Pancreas (tissue), 10 donors: Measurements from ENCODE around the gene MYO3A. TPM values are rescaled to one million over a fixed set of nuclear protein-coding genes. Genes with fewer than 3 reads are reported as not detected.

Experiments
- ATAC-seq, 4 donors: fragments of 200-7000 bp; cut with Tn5 transposase; one replicate each; pipeline versions ENCODE4 v1.8.0 to v1.9.1; 2020; ENCODE audit warnings: mild to moderate bottlenecking in 4 of 4, moderate library complexity in 4 of 4
- DNase-seq, 6 donors: peaks; one replicate each; pipeline ENCODE4 v3.0.0-alpha.2; 2020
- FAIRE-seq: peaks from 2 replicates; lab custom pipeline; 2012; peaks lifted over from hg19 to GRCh38; lab: Jason Lieb, UNC
- H3K27ac ChIP-seq, 4 donors: fragments of 200-600 bp; sonication (generic); 1 replicate in 3 of 4; 2 replicates in 1 of 4; pipeline versions ENCODE4 v1.5.0 to v1.8.0; 2020
- H3K27me3 ChIP-seq, 4 donors: fragments of 200-600 bp; one replicate each; pipeline ENCODE4 v1.8.0; 2021
- H3K36me3 ChIP-seq, 3 donors: fragments of 200-600 bp; sonication (generic) in 1 of 3; one replicate each; pipeline versions ENCODE4 v1.5.0 to v1.8.0; 2020 to 2021
- H3K4me1 ChIP-seq, 3 donors: fragments of 200-600 bp; one replicate each; pipeline ENCODE4 v1.8.0; 2021
- H3K4me3 ChIP-seq, 4 donors: fragments of 200-600 bp; sonication (generic) in 2 of 4; one replicate each; pipeline versions ENCODE4 v1.5.0 to v1.8.0; 2020 to 2021
- H3K9me3 ChIP-seq, 4 donors: fragments of 200-600 bp; one replicate each; pipeline ENCODE4 v1.8.0; 2021
- WGBS, 2 donors: extraction: QIAGEN DNeasy Blood & Tissue Kit; methylation state at CpG; one replicate each; pipeline ENCODE4 v1.1.7; 2013; 5-methylcytosine and 5-hydroxymethylcytosine counted together
- intact Hi-C, 3 donors: fragments of 100-400 bp; cut with DNase I; formaldehyde crosslinking; loops; one replicate each; pipeline versions ENCODE4 v1.11.1 to v1.14.2; 2022
- polyA plus RNA-seq, 2 donors: library from polyadenylated mRNA; stranded (reverse); fragments of 200-250 nt; gene quantifications; one replicate each; pipeline ENCODE4 v1.2.3, GENCODE V29; 2013
- total RNA-seq, 6 donors: library from RNA; stranded (reverse); fragmentation: NEBNext Ultra II Directional in 4 of 6; extraction: Animal tissue kit (Norgen Biotek cat#: 25700) in 4 of 6; gene quantifications; one replicate each; pipeline versions ENCODE4 v1.2.1 to v1.2.4, GENCODE V29; 2021 to 2023
- TF ChIP-seq, protein P1 (sequence below), 4 donors: fragments of 200-600 bp; sonication (generic) in 3 of 4; IDR thresholded peaks; one replicate each; pipeline versions ENCODE4 v1.5.0 to v1.8.0; 2021; ENCODE audit warnings: antibody characterized with exemption in 4 of 4
- donor health status: healthy with polysubstance abuse.
- donor health status: DM: no; HTN: no; CAD: no; lungs with moderate emphysema.
- donor health status: DM: no; HTN: no; CAD: no.
- donor health status: control.
- donor health status: control.
- donor health status: Bipolar disorder and iron deficiency.
- donor health status: DM: yes; HTN: yes; CAD: no.
- donor health status: DM: no; HTN: no; CAD: no.
- donor health status: DM: no; HTN: no; CAD: no.
- donor health status: DM: yes; HTN: yes; CAD: no.

The MYO3A gene
- total and polyA plus RNA-seq, 8 donors, result 0.85 to 14.3 (median 1.9) TPM

DNA sequence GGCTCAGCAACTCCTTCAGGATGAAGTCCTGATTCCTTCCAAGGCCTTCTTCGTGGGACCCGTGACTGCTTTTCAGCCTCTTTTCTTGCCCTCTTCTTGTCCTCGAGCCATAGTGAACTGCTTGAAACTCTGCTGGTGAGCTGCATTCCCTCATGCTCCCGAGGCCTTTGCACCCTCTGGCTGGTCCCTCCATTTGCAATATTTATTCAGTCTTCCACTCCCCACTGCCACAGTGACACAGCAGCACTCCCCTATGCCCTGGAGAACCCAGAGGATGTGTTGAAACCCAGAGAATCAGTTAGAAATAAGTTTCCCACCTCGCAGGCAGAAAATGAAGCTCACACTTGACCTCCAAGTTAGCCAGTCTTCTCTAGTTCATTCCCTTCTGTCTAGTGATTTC is 260.2 kb downstream of the MYO3A start:
- H3K4me3 ChIP-seq, result no peak overlapping the region
- H3K4me1 ChIP-seq, result no peaks in the 10 kb centered on the region
- intact Hi-C loops, result no loop called here
- no peaks in the 10 kb centered on the region for H3K27me3 ChIP-seq
- TF ChIP-seq, protein P1, sequence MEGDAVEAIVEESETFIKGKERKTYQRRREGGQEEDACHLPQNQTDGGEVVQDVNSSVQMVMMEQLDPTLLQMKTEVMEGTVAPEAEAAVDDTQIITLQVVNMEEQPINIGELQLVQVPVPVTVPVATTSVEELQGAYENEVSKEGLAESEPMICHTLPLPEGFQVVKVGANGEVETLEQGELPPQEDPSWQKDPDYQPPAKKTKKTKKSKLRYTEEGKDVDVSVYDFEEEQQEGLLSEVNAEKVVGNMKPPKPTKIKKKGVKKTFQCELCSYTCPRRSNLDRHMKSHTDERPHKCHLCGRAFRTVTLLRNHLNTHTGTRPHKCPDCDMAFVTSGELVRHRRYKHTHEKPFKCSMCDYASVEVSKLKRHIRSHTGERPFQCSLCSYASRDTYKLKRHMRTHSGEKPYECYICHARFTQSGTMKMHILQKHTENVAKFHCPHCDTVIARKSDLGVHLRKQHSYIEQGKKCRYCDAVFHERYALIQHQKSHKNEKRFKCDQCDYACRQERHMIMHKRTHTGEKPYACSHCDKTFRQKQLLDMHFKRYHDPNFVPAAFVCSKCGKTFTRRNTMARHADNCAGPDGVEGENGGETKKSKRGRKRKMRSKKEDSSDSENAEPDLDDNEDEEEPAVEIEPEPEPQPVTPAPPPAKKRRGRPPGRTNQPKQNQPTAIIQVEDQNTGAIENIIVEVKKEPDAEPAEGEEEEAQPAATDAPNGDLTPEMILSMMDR (IDR thresholded peaks at IDR 0.05), result no peak
- 42 to 70% methylated on average over 5 of the region's 5 CpGs for WGBS, 2 donors
- no peaks in the 10 kb centered on the region for H3K36me3 ChIP-seq
- no peak overlapping the region for H3K27ac ChIP-seq
- DNase-seq, result no peak
- no peak for FAIRE-seq
- ATAC-seq, result no peak
- no peaks in the 10 kb centered on the region for H3K9me3 ChIP-seq

DNA sequence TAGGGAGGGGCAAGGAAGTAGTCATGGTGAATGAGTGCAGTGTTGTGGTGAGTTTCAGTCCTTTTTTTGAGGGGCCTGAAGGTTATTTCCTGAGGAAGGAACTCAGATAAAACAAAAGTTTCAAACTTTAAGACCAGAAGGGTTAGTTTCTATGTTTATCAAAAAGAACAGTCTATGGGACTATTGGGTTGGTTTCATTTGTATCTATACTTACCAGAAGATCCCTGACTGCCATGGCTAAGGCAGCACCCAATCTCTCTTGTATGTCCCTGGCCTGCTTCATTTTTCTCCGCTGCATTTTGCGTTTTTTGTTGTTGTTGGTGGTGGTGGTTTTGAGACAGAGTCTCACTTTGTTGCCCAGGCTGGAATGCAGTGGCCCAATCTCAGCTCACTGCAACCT is 263.2 kb downstream of the MYO3A start:
- intact Hi-C loops, result no loop called here
- TF ChIP-seq, protein P1 (IDR thresholded peaks at IDR 0.05), result no peak
- Histone ChIP-seq H3K9me3 (no peaks in the 10 kb centered on the region), H3K27me3 (no peaks in the 10 kb centered on the region), H3K4me1 (no peaks in the 10 kb centered on the region), H3K36me3 (no peaks in the 10 kb centered on the region), H3K4me3 (no peak overlapping the region), H3K27ac (no peak overlapping the region)
- whole genome bisulfite sequencing, 2 donors, result 76 to 92% methylated on average over 2 of the region's 2 CpGs
- no peak for DNase-seq
- no peak for ATAC-seq
- no peak for FAIRE-seq

DNA sequence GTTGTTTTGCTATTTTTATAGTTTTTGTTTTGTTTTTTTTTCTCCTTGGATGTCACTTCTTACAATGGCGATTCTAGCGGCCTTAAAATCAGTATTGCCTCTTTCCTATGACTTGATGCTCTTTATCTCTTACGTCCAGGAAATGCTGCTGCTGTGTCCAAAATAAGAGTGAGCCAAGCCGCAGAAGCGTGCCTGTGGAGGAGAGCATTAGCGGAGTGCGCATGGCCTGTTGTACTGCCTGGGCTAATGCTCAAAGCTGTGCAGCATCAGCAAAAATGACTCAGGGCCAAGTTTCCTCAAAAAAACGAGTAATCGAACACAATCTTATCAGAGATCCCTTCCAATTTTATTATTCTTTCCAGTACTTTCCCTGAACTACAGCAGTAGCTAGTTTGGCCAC is 264.1 kb downstream of the MYO3A start:
- no peak for FAIRE-seq
- no peaks in the 10 kb centered on the region for H3K9me3 ChIP-seq
- 75 to 82% methylated on average over 9 of the region's 9 CpGs for WGBS, 2 donors

DNA sequence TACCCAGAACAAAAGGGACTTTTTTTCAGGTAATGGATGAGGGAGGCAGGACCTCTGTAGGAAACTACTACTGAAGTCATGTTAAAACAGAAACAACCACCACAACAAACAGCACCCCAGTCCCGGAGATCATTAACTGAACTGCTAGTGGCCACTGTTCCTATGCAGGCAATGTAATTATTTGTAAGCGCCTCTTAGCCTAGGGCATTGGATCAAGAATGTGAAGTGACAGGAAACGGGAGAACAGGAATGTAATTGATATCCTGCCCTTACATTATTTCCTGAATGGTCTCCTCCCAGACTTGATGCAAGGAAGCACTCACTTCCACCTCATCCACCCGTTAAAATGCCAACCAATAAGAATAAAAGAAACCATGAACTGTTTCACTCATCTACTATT is 265.8 kb downstream of the MYO3A start:
- TF ChIP-seq, protein P1 (IDR thresholded peaks at IDR 0.05), result no peak
- DNase-seq (no peak), FAIRE-seq (no peak), ATAC-seq (no peak)
- no peaks in the 10 kb centered on the region for H3K4me1 ChIP-seq
- H3K27me3 ChIP-seq, result no peaks in the 10 kb centered on the region
- H3K27ac ChIP-seq, result no peak overlapping the region
- H3K4me3 ChIP-seq, result no peak overlapping the region
- WGBS, 2 donors, result 43 to 48% methylated on average over 4 of the region's 4 CpGs
- H3K9me3 ChIP-seq, result no peaks in the 10 kb centered on the region
- no peaks in the 10 kb centered on the region for H3K36me3 ChIP-seq
- intact Hi-C loops, result no loop called here

More for the DNA sequence above, 264.1 kb downstream of the MYO3A start:
- Histone ChIP-seq H3K4me1 (no peaks in the 10 kb centered on the region), H3K4me3 (no peak overlapping the region), H3K36me3 (no peaks in the 10 kb centered on the region), H3K27me3 (no peaks in the 10 kb centered on the region), H3K27ac (no peak overlapping the region)
- DNase-seq (no peak), ATAC-seq (no peak)
- TF ChIP-seq, protein P1 (IDR thresholded peaks at IDR 0.05), result no peak
- intact Hi-C loops, result no loop called here

DNA sequence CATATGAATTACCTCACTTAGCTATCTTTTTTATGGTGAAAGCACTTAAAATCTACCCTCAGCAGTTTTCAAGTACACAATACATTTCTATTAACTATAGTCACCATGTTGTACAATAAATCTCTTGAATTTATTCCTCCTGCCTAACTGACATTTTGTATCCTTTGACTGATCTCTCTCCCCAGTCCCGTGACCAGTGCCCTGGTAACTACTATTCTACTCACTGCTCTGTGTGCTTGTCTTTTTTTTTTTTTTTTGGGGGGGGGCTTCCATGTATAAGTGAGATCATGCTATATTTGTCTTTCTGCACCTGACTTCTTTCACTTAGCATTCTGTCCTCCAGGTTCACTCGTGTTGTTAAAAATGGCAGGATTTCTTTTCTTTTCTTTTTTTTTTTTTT is 271.2 kb downstream of the MYO3A start:
- no peak overlapping the region for H3K27ac ChIP-seq
- H3K27me3 ChIP-seq, result no peaks in the 10 kb centered on the region
- no peaks in the 10 kb centered on the region for H3K9me3 ChIP-seq
- intact Hi-C loops, result no loop called here
- no peak overlapping the region for H3K4me3 ChIP-seq
- H3K4me1 ChIP-seq, result no peaks in the 10 kb centered on the region
- FAIRE-seq (no peak), DNase-seq (no peak), ATAC-seq (no peak)
- TF ChIP-seq, protein P1 (IDR thresholded peaks at IDR 0.05), result no peak
- WGBS, 2 donors, result 67 to 83% methylated on average over 2 of the region's 2 CpGs
- H3K36me3 ChIP-seq, result no peaks in the 10 kb centered on the region
